Fibroblast of lung (primary cell): ENCODE results near the gene RAB37.

Source experiments
- CTCF ChIP-seq, 2 donors: IDR thresholded peaks in 1 of 2; conservative IDR thresholded peaks in 1 of 2; 1 replicate in 1 of 2; 2 replicates in 1 of 2; pipeline ENCODE4 v1.5.1; 2011 to 2012; ENCODE audit warnings: low read length in 2 of 2, control low read depth in 1 of 2, inconsistent platforms in 1 of 2, low read depth in 1 of 2, mild to moderate bottlenecking in 1 of 2
- EZH2 ChIP-seq: IDR thresholded peaks from 2 replicates; pipeline ENCODE4 v1.5.1; 2012; ENCODE audit warnings: low read length, control low read depth, mild to moderate bottlenecking; ENCODE audit errors: missing control alignments

- TF ChIP-seq CTCF (conservative IDR thresholded peaks at IDR 0.05 in 1 of 2, IDR thresholded peaks at IDR 0.05 in 1 of 2; ENCODE audit: low read depth in 1 of 2, low read length in 2 of 2) (no peak), EZH2 (no peak)
These were observed 58.4 kb downstream of the RAB37 start for GRCh38 chr17:74795327-74796020.
